VCaP (cell line): ENCODE data around the gene ZBTB20.

Experiments
- H3K27ac ChIP-seq: fragments of 450-650 bp; 2 replicates; pipeline ENCODE4 v1.5.1; 2017
- TF ChIP-seq, protein P1 (sequence below): fragments of 450-650 bp; conservative IDR thresholded peaks from 2 replicates; pipeline ENCODE4 v1.5.1; 2017; ENCODE audit warnings: mild to moderate bottlenecking, moderate library complexity

The ZBTB20 gene

GRCh38 chr3:114545193-114545592, 601.9 kb downstream of the ZBTB20 start:
- TF ChIP-seq, protein P1, sequence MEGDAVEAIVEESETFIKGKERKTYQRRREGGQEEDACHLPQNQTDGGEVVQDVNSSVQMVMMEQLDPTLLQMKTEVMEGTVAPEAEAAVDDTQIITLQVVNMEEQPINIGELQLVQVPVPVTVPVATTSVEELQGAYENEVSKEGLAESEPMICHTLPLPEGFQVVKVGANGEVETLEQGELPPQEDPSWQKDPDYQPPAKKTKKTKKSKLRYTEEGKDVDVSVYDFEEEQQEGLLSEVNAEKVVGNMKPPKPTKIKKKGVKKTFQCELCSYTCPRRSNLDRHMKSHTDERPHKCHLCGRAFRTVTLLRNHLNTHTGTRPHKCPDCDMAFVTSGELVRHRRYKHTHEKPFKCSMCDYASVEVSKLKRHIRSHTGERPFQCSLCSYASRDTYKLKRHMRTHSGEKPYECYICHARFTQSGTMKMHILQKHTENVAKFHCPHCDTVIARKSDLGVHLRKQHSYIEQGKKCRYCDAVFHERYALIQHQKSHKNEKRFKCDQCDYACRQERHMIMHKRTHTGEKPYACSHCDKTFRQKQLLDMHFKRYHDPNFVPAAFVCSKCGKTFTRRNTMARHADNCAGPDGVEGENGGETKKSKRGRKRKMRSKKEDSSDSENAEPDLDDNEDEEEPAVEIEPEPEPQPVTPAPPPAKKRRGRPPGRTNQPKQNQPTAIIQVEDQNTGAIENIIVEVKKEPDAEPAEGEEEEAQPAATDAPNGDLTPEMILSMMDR = no peak
- H3K27ac ChIP-seq = no peak overlapping the region

DNA sequence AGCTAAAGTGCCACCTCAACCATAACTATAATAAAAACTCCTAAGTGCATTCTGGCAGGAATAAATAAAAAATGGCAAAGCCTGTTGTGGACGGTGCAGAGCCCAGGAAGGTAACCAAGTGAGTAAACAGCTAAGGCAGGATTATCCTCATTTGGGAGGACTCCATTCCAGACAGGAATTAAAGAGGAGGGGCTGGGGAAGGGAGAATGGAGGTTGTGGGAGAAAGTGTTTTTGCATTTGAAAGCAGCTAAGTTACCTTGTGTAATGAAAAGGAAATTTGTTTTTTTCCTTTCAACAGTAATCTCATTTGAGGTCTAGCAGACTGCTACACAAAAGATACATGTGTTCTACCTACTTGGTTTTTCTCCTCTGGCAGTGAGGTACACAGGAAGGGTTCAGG, 604.7 kb downstream of the ZBTB20 start:
- H3K27ac ChIP-seq = no peak overlapping the region
- TF ChIP-seq, protein P1 = no peak

DNA sequence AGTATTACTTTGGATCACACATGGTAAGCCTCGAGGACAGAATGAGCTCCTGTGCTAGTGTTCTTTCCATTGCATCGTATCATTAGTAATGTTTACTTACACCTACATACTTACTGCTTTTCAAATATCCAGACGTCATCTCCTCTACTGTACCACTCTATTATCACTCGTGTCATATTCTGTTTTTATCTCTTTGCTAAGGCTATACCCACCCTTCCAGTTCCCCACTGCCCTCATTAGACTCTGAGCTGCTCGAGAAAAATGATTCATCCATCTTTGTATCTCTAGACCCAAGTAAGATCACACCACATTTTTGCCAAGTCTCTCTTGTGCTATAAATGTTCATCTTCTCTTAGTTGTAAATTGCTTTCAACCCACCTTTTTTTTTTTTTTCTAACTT, 607.6 kb downstream of the ZBTB20 start:
- H3K27ac ChIP-seq = no peak overlapping the region
- TF ChIP-seq, protein P1 = no peak

DNA sequence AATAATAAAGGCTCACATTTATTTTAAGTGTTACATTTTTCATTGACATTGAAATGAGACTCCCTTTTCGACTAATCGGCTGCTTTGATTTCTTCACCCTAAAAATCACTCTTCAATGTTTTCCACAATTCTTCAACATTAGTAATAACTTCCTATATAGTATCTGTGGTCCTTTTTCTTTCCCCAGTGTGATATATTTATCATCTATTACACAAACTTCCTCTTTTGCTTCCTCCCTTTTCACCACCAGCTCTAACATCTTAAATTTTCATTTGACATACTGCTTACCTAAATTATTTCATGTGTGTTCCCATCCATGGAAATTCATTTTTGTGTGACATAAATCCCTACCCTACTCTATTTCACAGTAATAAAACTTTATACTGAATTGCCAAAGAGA, 608.9 kb downstream of the ZBTB20 start:
- no peak overlapping the region for H3K27ac ChIP-seq
- TF ChIP-seq, protein P1 = no peak

- TF ChIP-seq, protein P1 = no peak
These were observed 618.6 kb downstream of the ZBTB20 start for GRCh38 chr3:114528517-114528916.

DNA sequence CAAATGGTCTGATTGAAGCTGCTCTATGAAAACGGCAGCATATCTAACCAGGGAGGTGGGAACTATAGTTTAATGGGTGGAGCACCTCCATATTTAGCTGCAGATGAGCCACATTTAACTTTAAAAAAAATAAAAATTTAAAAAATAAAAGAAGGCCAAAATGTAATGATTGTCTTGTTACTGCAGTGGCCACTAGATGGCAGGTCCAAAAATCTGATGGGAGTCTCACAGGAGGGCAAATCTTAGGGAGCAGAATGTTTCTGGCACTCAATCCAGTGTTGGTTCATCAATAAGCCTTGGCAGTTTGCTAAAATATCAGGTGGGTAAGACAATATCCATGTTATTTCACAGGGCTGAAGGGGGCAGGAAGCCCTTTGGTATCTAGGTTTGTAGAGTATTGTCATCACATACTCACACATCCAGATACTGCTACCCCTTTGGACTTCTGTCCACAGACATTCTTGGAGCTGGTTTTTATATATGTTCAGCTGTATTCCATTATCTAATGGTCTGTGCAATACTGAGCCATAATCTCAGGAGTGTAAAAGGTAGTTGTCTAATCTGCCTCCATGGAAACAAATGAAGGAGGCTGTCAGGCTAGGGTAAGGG, 619.9 kb downstream of the ZBTB20 start:
- no peak overlapping the region for H3K27ac ChIP-seq
- TF ChIP-seq, protein P1 = peak; percentile 79

More at GRCh38 chr3:114528517-114528916, 618.6 kb downstream of the ZBTB20 start:
- no peak overlapping the region for H3K27ac ChIP-seq

- TF ChIP-seq, protein P1 = no peak
- no peak overlapping the region for H3K27ac ChIP-seq
These were observed 621.8 kb downstream of the ZBTB20 start for GRCh38 chr3:114525278-114525677.
